HFF-Myc (cell line): ENCODE results near the gene NTSR2.
A peak's percentile ranks its signal among the peaks of the same experiment; 100 is the strongest.

Experiments used
- DNase-seq: peaks from one replicate; pipeline ENCODE4 v3.0.0-alpha.2; 2011; ENCODE audit warnings: low read depth; ENCODE audit errors: extremely low read depth
- H3K4me3 ChIP-seq: replicated peaks from 2 replicates; pipeline ENCODE4 v1.5.1; 2011; ENCODE audit warnings: low read depth, mild to moderate bottlenecking, control low read depth, low read length
- TF ChIP-seq, protein P1 (sequence below): IDR thresholded peaks from 2 replicates; pipeline ENCODE4 v1.5.1; 2012; ENCODE audit warnings: mild to moderate bottlenecking, low read depth, low read length, control low read depth; ENCODE audit errors: missing control alignments

Gene NTSR2

DNA sequence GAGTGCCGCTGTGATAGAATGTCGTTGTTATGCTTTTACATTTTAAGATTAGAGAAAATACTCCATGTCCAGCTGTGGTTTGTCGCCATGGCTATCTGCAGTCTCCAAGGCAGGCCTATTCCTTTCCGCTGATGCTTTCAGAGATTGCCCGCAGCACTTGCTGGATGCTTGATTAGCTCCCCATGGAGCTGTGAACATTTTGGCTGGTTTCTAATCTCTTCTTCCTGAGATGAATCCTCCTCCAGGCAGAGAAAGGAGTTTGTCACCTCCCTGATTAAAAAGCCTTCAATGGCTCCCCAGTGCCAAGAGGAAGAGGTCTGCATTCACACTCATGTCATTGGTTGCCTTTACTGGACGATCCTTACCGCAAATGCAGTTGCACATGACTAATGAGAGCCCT, 43.8 kb upstream of the NTSR2 start:
- H3K4me3 ChIP-seq = no peak overlapping the region
- no peak for DNase-seq
- TF ChIP-seq, protein P1, sequence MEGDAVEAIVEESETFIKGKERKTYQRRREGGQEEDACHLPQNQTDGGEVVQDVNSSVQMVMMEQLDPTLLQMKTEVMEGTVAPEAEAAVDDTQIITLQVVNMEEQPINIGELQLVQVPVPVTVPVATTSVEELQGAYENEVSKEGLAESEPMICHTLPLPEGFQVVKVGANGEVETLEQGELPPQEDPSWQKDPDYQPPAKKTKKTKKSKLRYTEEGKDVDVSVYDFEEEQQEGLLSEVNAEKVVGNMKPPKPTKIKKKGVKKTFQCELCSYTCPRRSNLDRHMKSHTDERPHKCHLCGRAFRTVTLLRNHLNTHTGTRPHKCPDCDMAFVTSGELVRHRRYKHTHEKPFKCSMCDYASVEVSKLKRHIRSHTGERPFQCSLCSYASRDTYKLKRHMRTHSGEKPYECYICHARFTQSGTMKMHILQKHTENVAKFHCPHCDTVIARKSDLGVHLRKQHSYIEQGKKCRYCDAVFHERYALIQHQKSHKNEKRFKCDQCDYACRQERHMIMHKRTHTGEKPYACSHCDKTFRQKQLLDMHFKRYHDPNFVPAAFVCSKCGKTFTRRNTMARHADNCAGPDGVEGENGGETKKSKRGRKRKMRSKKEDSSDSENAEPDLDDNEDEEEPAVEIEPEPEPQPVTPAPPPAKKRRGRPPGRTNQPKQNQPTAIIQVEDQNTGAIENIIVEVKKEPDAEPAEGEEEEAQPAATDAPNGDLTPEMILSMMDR = no peak

- no peak overlapping the region for H3K4me3 ChIP-seq
- TF ChIP-seq, protein P1 = no peak
- no peak for DNase-seq
Observed at GRCh38 chr2:11712866-11713265, 42.9 kb upstream of the NTSR2 start.

DNA sequence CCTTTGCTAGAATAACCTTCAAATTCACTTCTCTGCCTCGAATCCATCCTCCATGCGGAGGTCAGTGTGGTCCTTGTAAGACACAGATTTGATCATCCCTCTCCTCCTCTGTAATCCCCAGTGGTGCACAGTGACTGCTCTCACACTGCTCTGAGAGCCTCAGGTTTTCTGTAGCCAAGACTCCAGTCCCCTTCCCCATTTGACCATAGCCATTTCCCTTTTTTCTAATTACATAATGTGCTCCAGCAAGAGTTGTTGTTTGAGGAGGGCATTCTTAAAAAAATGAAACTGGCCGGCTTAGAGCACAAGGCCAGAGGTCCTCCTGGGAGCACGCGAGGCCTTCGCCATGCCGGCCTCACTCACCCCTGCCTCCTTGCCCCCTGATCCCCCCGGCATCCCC, 41.8 kb upstream of the NTSR2 start:
- TF ChIP-seq, protein P1 = no peak
- no peak overlapping the region for H3K4me3 ChIP-seq
- no peak for DNase-seq

GRCh38 chr2:11711354-11711716, 41.3 kb upstream of the NTSR2 start:
- TF ChIP-seq, protein P1 = no peak
- DNase-seq = no peak
- no peak overlapping the region for H3K4me3 ChIP-seq

GRCh38 chr2:11710632-11711353, 40.8 kb upstream of the NTSR2 start:
- TF ChIP-seq, protein P1 = no peak
- H3K4me3 ChIP-seq = no peak overlapping the region
- no peak for DNase-seq

DNA sequence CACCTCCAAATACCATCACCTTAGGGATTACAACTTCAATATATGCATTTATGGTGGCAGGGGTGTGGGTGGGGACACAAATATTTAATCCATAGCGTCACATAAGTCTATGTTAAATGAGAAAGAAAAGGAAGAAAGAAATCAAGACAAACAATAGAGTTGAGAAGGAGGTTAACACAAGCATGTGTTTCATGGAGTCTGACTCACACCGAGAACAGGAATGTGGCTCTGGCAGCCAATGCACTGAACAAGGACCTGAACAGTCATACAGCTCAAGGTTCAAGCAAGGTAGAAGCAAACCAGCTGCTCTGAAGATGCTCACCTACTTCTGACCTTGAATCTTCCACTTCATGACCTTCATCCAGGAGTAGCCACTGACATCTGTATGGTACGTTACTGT, 40.2 kb upstream of the NTSR2 start:
- TF ChIP-seq, protein P1 = no peak
- H3K4me3 ChIP-seq = no peak overlapping the region
- peak; percentile 21 for DNase-seq

GRCh38 chr2:11709293-11709692, 39.3 kb upstream of the NTSR2 start:
- TF ChIP-seq, protein P1 = no peak
- no peak overlapping the region for H3K4me3 ChIP-seq
- no peak for DNase-seq
